HG03460 (cell line): Measurements from ENCODE around the gene RYR3.
"Not testable (repeated sequence)": the region's sequence is repeated elsewhere in the genome, so short reads cannot be mapped to it uniquely, and the experiment has no call there.

Experiments used
- ATAC-seq: cut with Tn5 transposase; IDR thresholded peaks from one replicate; pipeline ENCODE4 v1.9.1; 2021; ENCODE audit not compliant: unreplicated experiment

Gene RYR3

GRCh38 chr15:33810073-33810595 lies 499.4 kb downstream of the RYR3 start:
- ATAC-seq: no peak

- no peak for ATAC-seq
These were observed 500.0 kb downstream of the RYR3 start for GRCh38 chr15:33810806-33811205.

- ATAC-seq: no peak
These were observed 503.1 kb downstream of the RYR3 start for GRCh38 chr15:33813891-33814290.

GRCh38 chr15:33819499-33819898 lies 508.7 kb downstream of the RYR3 start:
- not testable (repeated sequence) for ATAC-seq

GRCh38 chr15:33822479-33822878 lies 511.7 kb downstream of the RYR3 start:
- ATAC-seq: no peak

GRCh38 chr15:33823119-33823518 lies 512.4 kb downstream of the RYR3 start:
- no peak for ATAC-seq

- ATAC-seq: no peak
These were observed 514.7 kb downstream of the RYR3 start for GRCh38 chr15:33825453-33825852.

GRCh38 chr15:33826201-33826600 lies 515.4 kb downstream of the RYR3 start:
- ATAC-seq: no peak

GRCh38 chr15:33830351-33830750 lies 519.6 kb downstream of the RYR3 start:
- no peak for ATAC-seq

GRCh38 chr15:33831646-33832045 lies 520.9 kb downstream of the RYR3 start:
- no peak for ATAC-seq

GRCh38 chr15:33834892-33835743 lies 524.4 kb downstream of the RYR3 start:
- no peak for ATAC-seq

- no peak for ATAC-seq
These were observed 526.5 kb downstream of the RYR3 start for GRCh38 chr15:33837294-33837693.

GRCh38 chr15:33839540-33839939 lies 528.8 kb downstream of the RYR3 start:
- no peak for ATAC-seq

- ATAC-seq: no peak
These were observed 529.8 kb downstream of the RYR3 start for GRCh38 chr15:33840615-33841014.

GRCh38 chr15:33844186-33844585 lies 533.4 kb downstream of the RYR3 start:
- ATAC-seq: no peak

- no peak for ATAC-seq
These were observed 533.8 kb downstream of the RYR3 start for GRCh38 chr15:33844597-33844996.

GRCh38 chr15:33846142-33846541 lies 535.4 kb downstream of the RYR3 start:
- no peak for ATAC-seq

GRCh38 chr15:33846862-33847261 lies 536.1 kb downstream of the RYR3 start:
- ATAC-seq: no peak

- ATAC-seq: no peak
These were observed 537.2 kb downstream of the RYR3 start for GRCh38 chr15:33848011-33848410.

- ATAC-seq: no peak
These were observed 540.3 kb downstream of the RYR3 start for GRCh38 chr15:33851079-33851478.

- ATAC-seq: no peak
These were observed 541.3 kb downstream of the RYR3 start for GRCh38 chr15:33852094-33852493.

- ATAC-seq: no peak
These were observed 541.8 kb downstream of the RYR3 start for GRCh38 chr15:33852570-33852969.

- no peak for ATAC-seq
These were observed 547.0 kb downstream of the RYR3 start for GRCh38 chr15:33857726-33858125.
